Muscle of arm (tissue), 12 donors: ENCODE data around the gene CLDN34. TPM values are rescaled to one million over a fixed set of nuclear protein-coding genes. Genes with fewer than 3 reads are reported as not detected.

Experiments used
- DNase-seq: peaks from one replicate; pipeline ENCODE4 v3.0.0-alpha.2; 2013
- polyA plus RNA-seq, 12 donors: library from polyadenylated mRNA; unstranded; fragments of 120-200 nt; gene quantifications; one replicate each; pipeline ENCODE4 v1.2.1, GENCODE V29; 2013; ENCODE audit not compliant: insufficient read length in 12 of 12

Gene CLDN34
- polyA plus RNA-seq, 12 donors: not detected

DNA sequence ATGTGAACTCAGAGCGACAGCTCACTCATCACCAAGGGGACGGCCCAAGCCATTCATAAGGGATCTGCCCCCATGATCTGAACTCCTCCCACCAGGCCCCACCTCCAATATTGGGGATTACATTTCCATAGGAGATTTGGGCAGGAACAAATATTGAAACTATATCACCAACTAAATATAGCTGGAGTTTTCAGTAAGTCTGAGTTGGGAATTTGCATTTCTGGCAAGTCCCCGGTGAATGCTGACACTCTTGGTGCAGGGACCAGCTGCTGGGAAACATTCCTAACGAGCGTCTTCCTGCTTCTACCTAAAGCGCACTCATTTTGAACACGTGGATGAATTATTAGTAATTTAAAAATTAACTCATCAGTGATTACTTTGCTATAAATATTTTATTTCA, 13.2 kb downstream of the CLDN34 start:
- no peak for DNase-seq

DNA sequence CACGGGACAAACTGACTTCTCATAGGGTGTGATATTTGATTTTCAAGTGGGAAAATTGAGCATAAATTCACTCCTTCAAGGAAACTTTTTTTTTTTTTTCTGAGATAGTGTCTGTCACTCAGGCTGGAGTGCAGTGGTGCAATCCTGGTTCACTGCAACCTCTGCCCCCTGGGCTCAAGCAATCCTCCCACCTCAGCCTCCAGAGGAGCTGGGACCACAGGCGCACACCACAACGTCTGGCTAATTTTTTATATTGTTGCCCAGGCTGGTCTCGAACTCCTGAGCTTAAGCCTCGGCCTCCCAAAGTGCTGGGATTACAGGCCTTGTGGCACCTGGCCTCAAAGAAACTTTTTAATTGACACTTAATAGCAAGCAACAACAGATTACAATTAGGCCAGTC, 13.8 kb downstream of the CLDN34 start:
- no peak for DNase-seq

DNA sequence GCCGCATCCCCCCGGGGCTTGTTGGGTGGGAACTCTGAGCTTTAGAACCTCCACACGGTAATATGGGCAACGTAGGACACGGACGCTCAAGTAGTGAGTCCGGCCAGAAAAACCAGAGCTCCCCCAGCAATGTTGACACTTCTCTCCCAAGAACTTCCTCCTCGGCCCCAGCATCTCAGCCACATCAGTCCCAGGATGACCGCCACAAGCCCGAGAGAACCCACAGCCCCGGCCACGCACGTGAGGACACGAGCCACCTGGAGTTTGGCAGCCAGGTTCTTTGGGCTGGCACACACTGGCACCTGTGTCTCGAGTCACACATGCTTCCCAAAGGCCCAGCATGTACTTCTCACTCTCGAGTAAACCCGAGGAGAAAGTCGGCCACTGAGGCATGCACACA, 16.3 kb downstream of the CLDN34 start:
- no peak for DNase-seq

- no peak for DNase-seq
These were observed 16.7 kb downstream of the CLDN34 start for GRCh38 chrX:9983846-9984245.

- DNase-seq: no peak
These were observed 21.6 kb downstream of the CLDN34 start for GRCh38 chrX:9988762-9989161.

DNA sequence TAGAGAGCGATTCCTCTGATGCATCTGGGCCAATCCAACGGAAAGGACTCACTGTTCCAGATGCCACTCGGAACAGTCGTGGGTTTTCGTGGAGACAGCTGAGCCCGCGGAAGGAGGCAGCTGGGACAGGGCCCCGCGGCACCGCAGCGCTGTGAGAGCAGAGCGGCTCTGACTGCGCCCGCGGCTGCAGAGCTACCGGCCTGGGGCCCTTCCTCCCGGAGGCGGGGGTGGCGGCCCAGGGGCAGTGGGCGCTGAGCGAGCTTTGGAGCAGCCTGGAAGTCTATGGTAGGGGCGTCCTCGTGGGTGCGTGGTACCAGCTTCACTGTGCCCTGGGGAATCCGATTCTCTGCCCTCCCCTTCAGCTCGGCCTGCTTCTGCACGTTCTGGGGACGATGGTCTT, 24.9 kb downstream of the CLDN34 start:
- no peak for DNase-seq

GRCh38 chrX:9992724-9993123, 25.6 kb downstream of the CLDN34 start:
- DNase-seq: no peak

DNA sequence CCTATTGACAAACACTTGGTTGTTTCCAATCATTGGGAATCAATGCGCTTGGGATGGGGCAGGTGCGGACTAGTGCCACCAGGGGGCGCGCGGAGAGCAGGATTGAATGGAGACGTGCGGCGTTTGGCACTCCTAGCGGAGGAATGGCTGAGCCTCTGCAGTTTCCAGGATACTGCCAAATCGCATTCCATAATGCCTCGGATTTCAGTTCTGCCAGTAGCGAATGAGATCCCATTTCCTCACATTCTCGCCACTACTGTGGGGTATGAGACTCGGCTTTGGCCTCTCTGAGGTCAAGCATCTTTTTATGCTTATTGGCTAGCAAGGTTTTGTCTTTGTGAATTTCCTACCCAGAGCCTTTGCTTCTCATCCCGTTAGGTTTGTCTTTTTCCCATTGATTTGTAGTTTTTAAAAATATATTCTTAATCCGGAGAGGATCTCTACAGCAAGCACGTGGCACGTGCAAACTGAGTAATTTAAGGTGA, 28.7 kb downstream of the CLDN34 start:
- DNase-seq: peak; percentile 76

DNA sequence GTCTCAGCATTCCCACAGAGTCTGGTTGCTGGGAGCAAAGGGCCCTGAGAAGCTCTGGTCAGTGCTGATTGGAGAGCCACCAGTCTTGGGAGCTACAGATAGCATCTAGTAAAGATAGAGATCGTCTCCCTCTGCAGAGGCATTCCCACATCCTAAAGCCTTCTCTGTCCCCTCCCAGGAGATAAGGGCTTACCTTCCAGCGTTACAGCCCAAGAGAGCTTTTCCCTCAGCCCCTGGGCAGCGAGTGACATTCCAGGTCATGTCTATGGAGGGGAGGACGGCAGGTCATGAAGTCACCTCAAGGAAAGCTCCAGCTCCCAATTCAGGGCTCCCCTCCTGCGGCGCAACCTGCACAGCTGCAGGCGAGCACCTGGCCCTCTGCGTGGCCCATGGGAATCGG, 29.9 kb downstream of the CLDN34 start:
- no peak for DNase-seq

DNA sequence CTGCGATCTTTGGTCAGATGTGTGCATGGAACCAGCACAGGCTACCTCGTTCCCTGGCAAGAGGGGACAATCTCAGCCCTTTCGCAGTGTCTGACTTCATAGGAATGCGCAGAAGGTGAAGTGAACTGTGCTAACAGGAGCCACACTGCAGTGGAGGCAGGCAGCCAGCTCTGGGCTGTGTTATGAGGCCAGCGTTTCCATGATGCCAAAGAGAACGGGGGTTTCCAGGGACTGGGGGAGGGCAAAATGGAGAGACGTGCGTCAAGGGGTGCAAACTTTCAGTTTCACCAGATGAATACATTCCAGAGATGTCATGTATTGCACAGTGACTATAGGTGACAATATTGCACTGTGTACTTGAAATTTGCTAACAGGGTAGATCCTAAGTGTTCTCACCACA, 30.4 kb downstream of the CLDN34 start:
- DNase-seq: no peak

DNA sequence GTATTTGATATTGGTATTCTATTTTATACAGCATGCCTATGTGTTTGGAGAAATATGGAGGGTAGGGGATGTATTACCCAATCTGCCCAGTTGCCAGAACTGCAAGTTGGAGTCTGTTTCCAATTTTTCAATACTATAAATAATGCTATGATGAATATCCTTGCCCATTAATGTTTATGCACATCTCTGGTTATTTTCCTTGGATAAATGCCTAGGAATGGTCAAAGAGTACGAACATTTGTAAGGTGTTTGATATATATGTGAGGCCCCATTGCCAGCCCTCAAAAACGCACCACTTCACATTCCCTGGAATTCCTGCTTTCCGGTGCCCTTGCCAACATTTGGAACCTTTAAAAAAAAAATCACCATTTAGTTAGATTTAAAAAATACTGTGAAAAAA, 34.3 kb downstream of the CLDN34 start:
- DNase-seq: no peak

DNA sequence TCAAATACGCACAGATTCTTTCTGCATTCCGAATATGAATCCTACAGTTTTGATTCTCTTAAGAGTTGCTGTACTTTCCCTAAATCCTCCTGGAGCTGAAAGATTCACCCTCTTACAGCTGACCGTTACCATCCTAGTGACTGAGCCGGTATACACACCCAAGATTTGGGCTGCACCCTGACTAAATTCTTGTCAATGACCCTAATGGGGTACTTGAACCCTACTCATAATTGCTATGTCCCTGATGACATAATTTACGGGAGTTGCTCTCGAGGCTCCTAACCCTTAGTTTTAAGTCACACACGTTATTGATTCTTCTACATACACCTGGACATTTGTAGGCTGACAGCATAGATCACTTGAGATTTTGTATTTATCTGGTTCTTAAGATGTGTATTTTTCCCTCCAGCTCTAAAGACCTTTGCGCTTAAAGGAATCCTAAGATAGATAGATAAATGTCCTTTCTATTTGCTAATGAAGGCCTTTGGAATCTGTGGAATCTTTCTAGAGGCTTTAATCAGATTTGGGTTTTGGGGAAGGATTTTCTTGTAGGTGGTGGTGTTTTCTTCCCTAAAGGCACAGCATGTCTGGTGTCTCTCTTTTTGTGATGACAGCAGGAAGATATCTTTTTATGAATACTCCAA, 37.8 kb downstream of the CLDN34 start:
- DNase-seq: no peak

GRCh38 chrX:10006086-10006485, 38.9 kb downstream of the CLDN34 start:
- DNase-seq: no peak

GRCh38 chrX:10006770-10007169, 39.6 kb downstream of the CLDN34 start:
- DNase-seq: no peak

DNA sequence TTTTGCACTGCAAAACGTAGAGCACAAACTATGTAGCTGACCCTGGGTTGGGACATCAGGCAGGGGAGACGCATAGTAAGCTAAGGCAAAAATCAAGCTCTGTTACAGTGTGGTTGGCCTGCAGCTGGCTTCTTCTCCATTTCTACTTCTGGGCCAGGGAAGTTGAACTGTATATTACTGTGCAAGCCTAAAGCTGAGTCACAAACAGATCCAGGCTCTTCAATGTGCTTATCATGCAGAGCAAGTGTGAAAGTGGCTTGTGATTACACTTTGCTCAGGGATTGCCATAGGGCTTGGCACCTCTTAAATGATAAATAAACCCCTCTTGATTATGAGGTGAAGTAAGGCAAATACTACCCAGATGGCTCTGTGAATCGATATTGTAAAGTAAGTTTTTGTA, 40.5 kb downstream of the CLDN34 start:
- DNase-seq: no peak

DNA sequence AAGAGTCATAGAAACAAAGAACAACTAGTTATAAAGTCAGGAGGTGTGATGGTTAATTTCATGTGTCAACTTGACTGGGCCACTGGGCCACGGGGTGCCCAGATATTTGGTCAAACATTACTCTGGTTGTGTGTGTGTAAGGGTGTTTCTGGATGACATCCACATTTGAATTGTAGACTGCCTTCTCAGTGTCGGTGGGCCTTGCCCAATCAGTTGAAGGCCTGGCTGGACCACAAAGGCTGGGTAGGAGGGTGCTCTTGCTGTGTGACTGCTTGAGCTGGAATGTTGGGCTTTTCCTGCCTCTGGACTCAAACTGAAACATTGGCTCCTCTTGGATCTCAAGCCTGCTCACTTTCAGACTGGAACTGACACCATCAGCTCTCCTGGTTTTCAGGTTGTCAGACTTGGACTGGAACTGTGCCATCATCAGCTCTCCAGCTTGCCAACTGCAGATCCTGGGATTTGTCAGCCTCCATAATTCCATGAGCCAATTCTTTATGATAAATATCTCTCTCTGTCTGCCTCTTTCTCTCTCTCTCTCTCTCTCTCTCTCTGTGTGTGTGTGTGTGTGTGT, 41.4 kb downstream of the CLDN34 start:
- DNase-seq: no peak

DNA sequence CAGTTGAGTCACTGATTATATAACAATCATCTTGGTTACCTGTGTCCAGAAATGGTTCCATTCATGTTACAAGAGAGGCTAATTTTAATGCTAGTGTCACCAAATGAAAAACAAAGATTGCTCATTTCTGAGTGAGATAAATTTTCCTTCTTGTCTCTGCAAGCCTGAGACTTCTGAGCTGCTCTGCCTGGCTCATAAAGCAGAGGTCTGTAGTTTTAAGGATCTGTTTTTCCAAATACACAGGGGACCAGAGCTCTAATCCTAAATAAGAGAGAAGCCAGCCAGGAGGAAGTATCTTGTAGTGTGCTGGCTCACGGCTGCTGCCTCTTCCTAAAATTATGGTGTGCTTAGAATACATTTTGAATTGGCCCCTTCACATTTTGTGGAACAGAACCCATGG, 42.6 kb downstream of the CLDN34 start:
- DNase-seq: no peak

- DNase-seq: no peak
These were observed 43.5 kb downstream of the CLDN34 start for GRCh38 chrX:10010686-10011085.

DNA sequence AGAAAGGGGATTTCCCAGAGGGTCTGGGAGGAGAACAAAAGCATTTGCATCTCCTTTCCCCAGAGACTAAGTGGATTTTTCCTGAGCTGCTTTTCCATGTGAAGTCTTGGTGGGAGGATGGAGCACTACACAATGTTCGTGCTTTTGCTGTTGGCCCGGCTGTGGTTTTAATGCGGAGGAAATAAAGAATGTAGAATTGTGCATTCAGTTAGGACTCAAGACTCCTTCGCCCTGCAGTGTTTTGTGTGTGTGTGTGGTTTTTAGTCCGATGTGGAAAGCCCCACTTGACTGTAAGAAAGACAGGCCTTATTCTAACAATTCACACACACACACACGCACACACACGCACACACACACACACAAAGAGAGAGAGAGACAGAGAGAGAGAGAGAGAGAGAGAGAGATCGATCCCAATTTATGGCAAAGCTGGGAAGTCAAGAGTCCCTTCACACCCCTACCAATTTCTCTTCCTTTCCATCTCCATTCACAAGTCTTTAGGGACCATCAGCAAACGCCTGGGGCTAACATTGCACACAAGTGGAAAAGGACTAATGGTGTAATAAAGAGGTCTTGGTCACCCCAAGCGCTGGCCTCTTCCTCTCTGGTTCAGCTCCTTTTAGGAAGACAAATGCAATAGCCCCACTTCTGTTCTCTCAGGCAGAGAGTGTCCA, 44.2 kb downstream of the CLDN34 start:
- no peak for DNase-seq

- DNase-seq: no peak
These were observed 44.8 kb downstream of the CLDN34 start for GRCh38 chrX:10011991-10012390.

GRCh38 chrX:10014462-10015354, 47.5 kb downstream of the CLDN34 start:
- peak; percentile 86 for DNase-seq

DNA sequence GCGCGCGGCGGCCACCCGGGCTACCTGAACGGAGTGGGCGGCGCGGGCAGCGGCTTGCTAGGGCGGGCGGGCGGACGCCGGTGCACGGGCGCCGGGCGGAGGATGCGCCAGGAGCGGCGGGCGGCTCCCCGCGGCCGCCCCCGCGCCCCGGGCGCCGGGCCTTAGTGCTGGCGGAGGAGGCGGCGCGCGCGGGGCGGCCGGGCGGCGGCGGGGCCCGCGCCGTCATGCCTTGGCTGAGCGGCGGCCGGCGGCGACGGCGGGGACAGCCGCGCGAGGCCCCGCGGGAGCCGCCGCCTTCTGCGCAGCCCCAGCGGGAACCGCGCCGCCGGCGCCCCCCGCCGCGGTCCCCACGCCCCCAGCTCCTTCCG, 48.2 kb downstream of the CLDN34 start:
- DNase-seq: no peak
